ENCODE results near the gene ANKEF1.
A peak's percentile ranks its signal among the peaks of the same experiment; 100 is the strongest.

ANKEF1 gene

GRCh38 chr20:10034717-10035571 lies at the start of gene ANKEF1:
ANKEF1 (plus strand) TSS chr20:10034987; CDS start chr20:10038302, 3,315 bp downstream.
- H3K27ac ChIP-seq, result peak within 1 kb of the TSS; percentile 42
- TF ChIP-seq, protein P1, sequence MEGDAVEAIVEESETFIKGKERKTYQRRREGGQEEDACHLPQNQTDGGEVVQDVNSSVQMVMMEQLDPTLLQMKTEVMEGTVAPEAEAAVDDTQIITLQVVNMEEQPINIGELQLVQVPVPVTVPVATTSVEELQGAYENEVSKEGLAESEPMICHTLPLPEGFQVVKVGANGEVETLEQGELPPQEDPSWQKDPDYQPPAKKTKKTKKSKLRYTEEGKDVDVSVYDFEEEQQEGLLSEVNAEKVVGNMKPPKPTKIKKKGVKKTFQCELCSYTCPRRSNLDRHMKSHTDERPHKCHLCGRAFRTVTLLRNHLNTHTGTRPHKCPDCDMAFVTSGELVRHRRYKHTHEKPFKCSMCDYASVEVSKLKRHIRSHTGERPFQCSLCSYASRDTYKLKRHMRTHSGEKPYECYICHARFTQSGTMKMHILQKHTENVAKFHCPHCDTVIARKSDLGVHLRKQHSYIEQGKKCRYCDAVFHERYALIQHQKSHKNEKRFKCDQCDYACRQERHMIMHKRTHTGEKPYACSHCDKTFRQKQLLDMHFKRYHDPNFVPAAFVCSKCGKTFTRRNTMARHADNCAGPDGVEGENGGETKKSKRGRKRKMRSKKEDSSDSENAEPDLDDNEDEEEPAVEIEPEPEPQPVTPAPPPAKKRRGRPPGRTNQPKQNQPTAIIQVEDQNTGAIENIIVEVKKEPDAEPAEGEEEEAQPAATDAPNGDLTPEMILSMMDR (IDR thresholded peaks at IDR 0.05), result no peak
- TF ChIP-seq ZFX (IDR thresholded peaks at IDR 0.05; ENCODE audit: borderline replicate concordance), result no peak

- H3K27ac ChIP-seq, result no peak overlapping the region
- no peak for TF ChIP-seq ZFX (IDR thresholded peaks at IDR 0.05; ENCODE audit: borderline replicate concordance)
- TF ChIP-seq, protein P1 (IDR thresholded peaks at IDR 0.05), result no peak
Observed at GRCh38 chr20:9985281-9985680, 49.5 kb upstream of the ANKEF1 start.

DNA sequence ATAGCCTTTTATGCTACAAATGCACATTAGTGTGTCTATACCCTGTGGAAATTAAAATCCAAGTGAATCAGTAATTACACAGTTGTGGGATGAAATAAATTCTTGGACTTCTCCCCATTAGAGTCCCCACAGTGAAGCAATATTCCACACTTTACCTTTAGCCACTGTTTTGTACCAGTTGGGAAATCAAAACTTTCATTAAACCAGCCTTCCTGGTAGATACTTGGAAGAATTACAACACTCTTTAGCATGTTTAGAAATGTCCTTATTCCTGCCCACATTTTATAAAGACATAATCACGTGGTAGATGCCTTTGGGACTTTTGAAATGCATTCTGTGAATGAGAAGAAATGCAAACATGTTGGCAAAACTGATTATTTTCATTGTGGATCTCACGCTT lies 49.0 kb upstream of the ANKEF1 start:
- TF ChIP-seq, protein P1 (IDR thresholded peaks at IDR 0.05), result no peak
- TF ChIP-seq ZFX (IDR thresholded peaks at IDR 0.05; ENCODE audit: borderline replicate concordance), result no peak
- H3K27ac ChIP-seq, result no peak overlapping the region

DNA sequence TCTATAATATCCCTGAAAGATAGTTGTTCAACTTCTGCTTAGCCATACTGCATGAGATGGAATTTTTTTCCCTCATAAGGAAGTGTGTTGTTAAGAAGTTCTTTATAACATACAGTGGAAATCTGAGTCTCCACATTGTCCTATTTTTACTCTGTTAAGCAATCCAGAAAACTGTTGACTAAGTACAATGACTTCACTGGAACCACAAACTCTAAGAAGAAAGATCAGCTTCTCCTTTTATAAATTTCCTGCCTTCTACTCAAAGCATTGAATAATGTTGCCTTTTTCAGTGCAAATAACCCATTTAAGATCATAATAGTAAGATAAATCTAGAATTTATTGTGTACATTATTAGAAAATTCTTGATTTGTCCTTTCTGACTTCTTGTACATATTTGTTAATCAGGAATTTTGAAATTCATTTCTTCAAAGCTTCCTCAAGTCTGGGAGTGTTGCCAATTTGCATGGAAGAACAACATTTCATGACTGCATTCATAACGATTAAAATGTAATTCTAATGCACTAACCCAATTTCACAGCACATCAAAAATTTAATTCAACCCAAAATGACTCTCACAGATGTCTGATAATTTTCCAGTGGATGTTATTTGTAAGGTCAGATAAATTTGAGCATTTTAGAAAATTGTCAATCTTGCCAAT lies 45.6 kb upstream of the ANKEF1 start:
- TF ChIP-seq, protein P1 (IDR thresholded peaks at IDR 0.05), result no peak
- no peak for TF ChIP-seq ZFX (IDR thresholded peaks at IDR 0.05; ENCODE audit: borderline replicate concordance)
- H3K27ac ChIP-seq, result no peak overlapping the region

DNA sequence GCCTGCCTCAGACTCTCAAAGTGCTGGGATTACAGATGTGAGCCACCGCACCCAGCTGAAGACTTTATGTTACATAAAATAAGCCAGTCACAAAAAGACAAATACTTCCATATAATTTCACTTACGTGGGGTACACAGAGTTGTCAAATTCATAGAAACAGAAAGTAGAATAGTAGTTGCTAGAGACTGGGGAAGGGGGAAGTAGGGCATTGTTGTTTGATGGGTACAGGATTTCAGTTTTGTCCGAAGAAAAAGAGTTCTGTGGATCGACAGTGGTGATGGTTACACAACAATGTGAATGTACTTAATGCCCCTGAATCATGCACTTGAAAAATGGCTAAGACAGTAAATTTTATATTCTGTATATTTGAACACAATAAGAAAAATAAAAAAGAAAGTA lies 41.6 kb upstream of the ANKEF1 start:
- TF ChIP-seq, protein P1 (IDR thresholded peaks at IDR 0.05), result no peak
- TF ChIP-seq ZFX (IDR thresholded peaks at IDR 0.05; ENCODE audit: borderline replicate concordance), result no peak
- H3K27ac ChIP-seq, result no peak overlapping the region

- no peak overlapping the region for H3K27ac ChIP-seq
- TF ChIP-seq ZFX (IDR thresholded peaks at IDR 0.05; ENCODE audit: borderline replicate concordance), result no peak
- TF ChIP-seq, protein P1 (IDR thresholded peaks at IDR 0.05), result no peak
Observed at GRCh38 chr20:9994676-9995075, 40.1 kb upstream of the ANKEF1 start.

Data from 22Rv1 (cell line).